H9 (cell line): Measurements from ENCODE around the gene SMARCA1. TPM values are rescaled to one million over a fixed set of nuclear protein-coding genes. Genes with fewer than 3 reads are reported as not detected.

Experiments used
- DNase-seq: peaks from one replicate; pipeline ENCODE4 v3.0.0-alpha.2; 2017
- H2AFZ ChIP-seq: one replicate; pipeline ENCODE4 v1.6.1; 2013; ENCODE audit warnings: mild to moderate bottlenecking, low read length, control low read depth, moderate library complexity
- H2AK5ac ChIP-seq: 2 replicates; pipeline ENCODE4 v1.6.1; 2013; ENCODE audit warnings: low read length, control low read depth, mixed read lengths; ENCODE audit not compliant: insufficient read length
- H2BK120ac ChIP-seq: one replicate; pipeline ENCODE4 v1.6.1; 2013; ENCODE audit warnings: low read depth, mild to moderate bottlenecking, low read length, control low read depth, inconsistent platforms; ENCODE audit not compliant: poor library complexity, severe bottlenecking
- H2BK12ac ChIP-seq: 2 replicates; pipeline ENCODE4 v1.6.1; 2013; ENCODE audit warnings: low read length, control low read depth, mixed read lengths, low read depth; ENCODE audit not compliant: insufficient read length
- H2BK15ac ChIP-seq: 2 replicates; pipeline ENCODE4 v1.6.1; 2013; ENCODE audit warnings: low read depth, low read length, control low read depth
- H2BK20ac ChIP-seq: one replicate; pipeline ENCODE4 v1.6.1; 2013; ENCODE audit warnings: low read depth, mild to moderate bottlenecking, low read length, control low read depth, inconsistent platforms; ENCODE audit not compliant: poor library complexity, severe bottlenecking
- H2BK5ac ChIP-seq: 2 replicates; pipeline ENCODE4 v1.6.1; 2013; ENCODE audit warnings: low read length, control low read depth, mixed read lengths; ENCODE audit not compliant: insufficient read length
- H3K14ac ChIP-seq: 2 replicates; pipeline ENCODE4 v1.6.1; 2013; ENCODE audit warnings: low read length, control low read depth; ENCODE audit not compliant: insufficient read depth
- H3K18ac ChIP-seq: 2 replicates; pipeline ENCODE4 v1.6.1; 2013; ENCODE audit warnings: low read depth, mild to moderate bottlenecking, mixed read lengths, low read length, control low read depth; ENCODE audit not compliant: insufficient read length
- H3K23ac ChIP-seq: 2 replicates; pipeline ENCODE4 v1.6.1; 2013; ENCODE audit warnings: low read length, control low read depth, mixed read lengths, low read depth; ENCODE audit not compliant: insufficient read length
- H3K23me2 ChIP-seq: 2 replicates; pipeline ENCODE4 v1.6.1; 2013; ENCODE audit warnings: low read depth, mild to moderate bottlenecking, mixed read lengths, low read length, control low read depth; ENCODE audit not compliant: insufficient read length, poor library complexity, severe bottlenecking
- H3K27ac ChIP-seq: 2 replicates; pipeline ENCODE4 v1.5.1; 2013; ENCODE audit warnings: low read length, control low read depth, mixed read lengths, low read depth; ENCODE audit not compliant: insufficient read length
- H3K27me3 ChIP-seq: 2 replicates; pipeline ENCODE4 v1.6.1; 2013; ENCODE audit warnings: low read length, control low read depth, inconsistent platforms; ENCODE audit not compliant: insufficient read depth
- H3K4ac ChIP-seq: 2 replicates; pipeline ENCODE4 v1.6.1; 2013; ENCODE audit warnings: low read depth, mild to moderate bottlenecking, control low read depth, inconsistent platforms, low read length, moderate library complexity
- H3K4me1 ChIP-seq: 2 replicates; pipeline ENCODE4 v1.6.1; 2013; ENCODE audit warnings: low read length, control low read depth, inconsistent platforms; ENCODE audit not compliant: insufficient read depth
- H3K4me2 ChIP-seq: 2 replicates; pipeline ENCODE4 v1.6.1; 2013; ENCODE audit warnings: low read length, control low read depth, mixed read lengths; ENCODE audit not compliant: insufficient read length, insufficient read depth
- H3K56ac ChIP-seq: 2 replicates; pipeline ENCODE4 v1.6.1; 2013; ENCODE audit warnings: low read depth, mild to moderate bottlenecking, mixed read lengths, low read length, control low read depth; ENCODE audit not compliant: insufficient read length
- H3K79me1 ChIP-seq: 2 replicates; pipeline ENCODE4 v1.6.1; 2013; ENCODE audit warnings: low read depth, mild to moderate bottlenecking, moderate library complexity, low read length, control low read depth, inconsistent platforms; ENCODE audit not compliant: insufficient read depth, poor library complexity, severe bottlenecking
- H3K79me2 ChIP-seq: 2 replicates; pipeline ENCODE4 v1.6.1; 2013; ENCODE audit warnings: low read length, control low read depth, inconsistent platforms; ENCODE audit not compliant: insufficient read depth
- H3K9ac ChIP-seq: 2 replicates; pipeline ENCODE4 v1.6.1; 2013; ENCODE audit warnings: low read length, control low read depth, mixed read lengths; ENCODE audit not compliant: insufficient read length; ENCODE audit errors: extremely low read depth
- H3K9me3 ChIP-seq: one replicate; pipeline ENCODE4 v1.6.1; 2013; ENCODE audit warnings: low read depth, low read length, inconsistent platforms; ENCODE audit not compliant: control insufficient read depth
- H3T11ph ChIP-seq: one replicate; pipeline ENCODE4 v1.6.1; 2013; ENCODE audit warnings: mild to moderate bottlenecking, low read length, control low read depth, inconsistent platforms
- H4K20me1 ChIP-seq: one replicate; pipeline ENCODE4 v1.6.1; 2013; ENCODE audit not compliant: control insufficient read depth, insufficient read length, insufficient read depth
- H4K5ac ChIP-seq: 2 replicates; pipeline ENCODE4 v1.6.1; 2013; ENCODE audit warnings: low read depth, mild to moderate bottlenecking, mixed read lengths, low read length, control low read depth; ENCODE audit not compliant: insufficient read length
- H4K8ac ChIP-seq: replicated peaks from 2 replicates; pipeline ENCODE4 v1.6.1; 2013; ENCODE audit warnings: low read length, control low read depth, mixed read lengths, low read depth; ENCODE audit not compliant: insufficient read length
- H4K91ac ChIP-seq: 2 replicates; pipeline ENCODE4 v1.6.1; 2013; ENCODE audit warnings: low read depth, mild to moderate bottlenecking, moderate library complexity, mixed read lengths, low read length, control low read depth; ENCODE audit not compliant: insufficient read length
- H3K27ac Mint-ChIP-seq, 3 experiments: 2 replicates in 2 of 3; 3 replicates in 1 of 3; pipeline ENCODE4 v1.8.0; 2020 to 2021; ENCODE audit warnings: mixed read lengths in 3 of 3, mild to moderate bottlenecking in 1 of 3, moderate library complexity in 1 of 3
- H3K27me3 Mint-ChIP-seq: 2 replicates; pipeline ENCODE4 v1.8.0; 2021; ENCODE audit warnings: low read depth, mild to moderate bottlenecking, moderate library complexity, mixed read lengths
- H3K36me3 Mint-ChIP-seq, 3 experiments: 2 replicates in 2 of 3; 3 replicates in 1 of 3; pipeline ENCODE4 v1.8.0; 2020 to 2021; ENCODE audit warnings: low read depth in 3 of 3, mixed read lengths in 3 of 3; ENCODE audit not compliant: insufficient read depth in 1 of 3
- H3K4me1 Mint-ChIP-seq, 2 experiments: 2 replicates each; pipeline ENCODE4 v1.8.0; 2020; ENCODE audit warnings: mixed read lengths in 2 of 2
- H3K4me3 Mint-ChIP-seq, 2 experiments: 2 replicates in 1 of 2; 3 replicates in 1 of 2; pipeline ENCODE4 v1.8.0; 2020 to 2021; ENCODE audit warnings: mild to moderate bottlenecking in 2 of 2, mixed read lengths in 2 of 2, moderate library complexity in 1 of 2
- H3K9me3 Mint-ChIP-seq, 2 experiments: 2 replicates in 1 of 2; 3 replicates in 1 of 2; pipeline ENCODE4 v1.8.0; 2020; ENCODE audit warnings: mild to moderate bottlenecking in 2 of 2, mixed read lengths in 2 of 2, moderate library complexity in 1 of 2
- whole genome bisulfite sequencing: extraction: QIAGEN DNeasy Blood & Tissue Kit; methylation state at CpG from one replicate; pipeline ENCODE4 v1.1.7; 2013; ENCODE audit warnings: missing lambda C conversion rate, low lambda C conversion rate, mixed read lengths; ENCODE audit not compliant: insufficient read length; ENCODE audit errors: extremely low coverage; 5-methylcytosine and 5-hydroxymethylcytosine counted together
- total RNA-seq: library from RNA; stranded (reverse); gene quantifications from 2 replicates; pipeline ENCODE4 v1.2.1, GENCODE V29; 2021
- TF ChIP-seq, protein P1 (sequence below): fragments of 200-600 bp; sonication (generic); conservative IDR thresholded peaks from 3 replicates; pipeline ENCODE4 v1.8.0; 2021; ENCODE audit warnings: antibody characterized with exemption, mild to moderate bottlenecking

Gene SMARCA1
- total RNA-seq, 1 experiment from 2014 or later = 105 TPM

DNA sequence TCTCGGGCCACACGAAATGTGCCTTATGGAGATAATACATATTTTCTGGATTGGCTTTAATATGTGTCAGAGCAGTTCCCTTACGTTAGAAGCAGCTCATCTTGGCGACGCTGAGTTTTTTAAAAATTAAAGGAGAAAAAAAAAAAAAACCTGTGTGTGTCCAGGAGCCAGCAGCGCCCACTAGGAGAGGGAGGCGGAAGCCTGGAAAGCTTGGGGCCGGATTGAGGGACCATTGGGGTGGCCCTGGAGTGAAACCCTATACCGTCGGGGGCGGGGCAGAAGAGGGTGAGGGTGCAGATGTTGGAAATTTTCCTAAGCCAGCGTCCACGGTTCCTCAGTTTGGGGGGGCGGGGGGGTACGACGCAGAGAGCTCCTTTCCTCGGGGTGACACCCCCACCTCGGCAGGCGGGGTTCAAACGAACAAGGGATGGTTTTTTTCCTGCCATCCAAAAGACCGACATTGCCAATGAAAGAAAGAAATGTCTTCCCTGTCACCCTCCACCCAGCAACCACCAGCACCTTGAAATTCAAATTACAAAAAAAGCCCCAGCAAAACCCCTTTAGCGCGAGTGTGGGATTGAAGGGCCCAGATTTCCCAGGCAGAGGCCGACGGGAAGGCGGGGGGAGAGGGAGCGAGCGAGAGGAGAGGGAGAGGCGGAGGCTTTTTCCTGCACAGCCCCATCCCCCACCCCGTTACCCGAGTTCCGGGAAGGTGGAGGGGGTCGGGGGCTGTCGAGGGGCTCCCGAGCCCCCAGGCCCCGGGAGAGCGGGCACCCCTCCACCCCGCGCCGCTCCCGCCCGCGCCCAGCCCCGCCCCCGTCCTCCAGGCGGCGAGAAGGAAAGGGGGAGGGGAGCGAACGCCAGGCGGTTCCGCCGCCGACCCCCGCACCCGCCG, 859 bp downstream of the SMARCA1 start:
- no peak overlapping the region for H2BK20ac ChIP-seq
- H3K27me3 ChIP-seq = no peaks in the 10 kb centered on the region
- no peak overlapping the region for H3K27ac ChIP-seq
- no peak overlapping the region for H3K14ac ChIP-seq
- H2BK5ac ChIP-seq = no peak overlapping the region
- no peak overlapping the region for H4K8ac ChIP-seq
- H2BK120ac ChIP-seq = no peak overlapping the region
- H3K79me1 ChIP-seq = no peaks in the 10 kb centered on the region
- no peak overlapping the region for H4K5ac ChIP-seq
- peaks cover 5% of the 10 kb centered on the region; the same call in 1 of the 2 replicates for H3K27me3 Mint-ChIP-seq
- no CpG with 5 or more reads among the region's 56 CpGs for WGBS
- peak overlapping the region; percentile 80 for H3K4me2 ChIP-seq
- H3K9me3 ChIP-seq = no peaks in the 10 kb centered on the region
- H3K9ac ChIP-seq = peak overlapping the region; percentile 86
- H3K79me2 ChIP-seq = peaks cover 9% of the 10 kb centered on the region; the same call in 1 of the 2 replicates
- H3K4ac ChIP-seq = no peak overlapping the region
- DNase-seq = peak; percentile 67
- TF ChIP-seq, protein P1, sequence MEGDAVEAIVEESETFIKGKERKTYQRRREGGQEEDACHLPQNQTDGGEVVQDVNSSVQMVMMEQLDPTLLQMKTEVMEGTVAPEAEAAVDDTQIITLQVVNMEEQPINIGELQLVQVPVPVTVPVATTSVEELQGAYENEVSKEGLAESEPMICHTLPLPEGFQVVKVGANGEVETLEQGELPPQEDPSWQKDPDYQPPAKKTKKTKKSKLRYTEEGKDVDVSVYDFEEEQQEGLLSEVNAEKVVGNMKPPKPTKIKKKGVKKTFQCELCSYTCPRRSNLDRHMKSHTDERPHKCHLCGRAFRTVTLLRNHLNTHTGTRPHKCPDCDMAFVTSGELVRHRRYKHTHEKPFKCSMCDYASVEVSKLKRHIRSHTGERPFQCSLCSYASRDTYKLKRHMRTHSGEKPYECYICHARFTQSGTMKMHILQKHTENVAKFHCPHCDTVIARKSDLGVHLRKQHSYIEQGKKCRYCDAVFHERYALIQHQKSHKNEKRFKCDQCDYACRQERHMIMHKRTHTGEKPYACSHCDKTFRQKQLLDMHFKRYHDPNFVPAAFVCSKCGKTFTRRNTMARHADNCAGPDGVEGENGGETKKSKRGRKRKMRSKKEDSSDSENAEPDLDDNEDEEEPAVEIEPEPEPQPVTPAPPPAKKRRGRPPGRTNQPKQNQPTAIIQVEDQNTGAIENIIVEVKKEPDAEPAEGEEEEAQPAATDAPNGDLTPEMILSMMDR = peak; percentile 33; the same call in 1 of the 3 replicates
- no peak overlapping the region for H4K91ac ChIP-seq
- H3K27ac Mint-ChIP-seq = peak overlapping the region; percentile 64 to 96 (median 96)
- H3K9me3 Mint-ChIP-seq = no peaks in the 10 kb centered on the region
- no peak overlapping the region for H2BK15ac ChIP-seq
- no peaks in the 10 kb centered on the region for H3K23me2 ChIP-seq
- H3K4me1 Mint-ChIP-seq = peaks cover 11 to 20% of the 10 kb centered on the region in 2 experiments
- no peak overlapping the region for H3T11ph ChIP-seq
- H3K36me3 Mint-ChIP-seq = peaks cover 0 to 5% (median 0%) of the 10 kb centered on the region in 3 experiments; a peak in 3 of 7 replicates
- H3K23ac ChIP-seq = no peak overlapping the region
- no peak overlapping the region for H3K56ac ChIP-seq
- H3K4me1 ChIP-seq = no peaks in the 10 kb centered on the region
- no peak overlapping the region for H2AK5ac ChIP-seq
- no peak overlapping the region for H2BK12ac ChIP-seq
- H2AFZ ChIP-seq = no peak overlapping the region
- H3K18ac ChIP-seq = no peak overlapping the region
- H3K4me3 Mint-ChIP-seq = peak overlapping the region; percentile 85 to 95
- no peaks in the 10 kb centered on the region for H4K20me1 ChIP-seq
